HL-60 (cell line): Measurements from ENCODE around the gene FERMT2.

Experiments
- DNase-seq, 2 experiments: peaks; one replicate each; pipeline ENCODE4 v3.0.0-alpha.2; 2010 to 2020; ENCODE audit warnings: low read depth in 1 of 2, low spot score in 1 of 2
- H3K27ac ChIP-seq: fragments of 250-450 bp; sonication (Bioruptor Pico); replicated peaks from 2 replicates; pipeline ENCODE4 v1.5.1; 2020; ENCODE audit warnings: mild to moderate bottlenecking, moderate library complexity
- H3K27me3 ChIP-seq: fragments of 250-450 bp; sonication (Bioruptor Pico); 2 replicates; pipeline ENCODE4 v1.5.1; 2021; ENCODE audit warnings: mild to moderate bottlenecking, moderate library complexity; ENCODE audit not compliant: insufficient read depth, poor library complexity, severe bottlenecking
- H3K4me3 ChIP-seq: replicated peaks from 2 replicates; pipeline ENCODE4 v1.5.1; 2011; ENCODE audit warnings: mild to moderate bottlenecking, control low read depth, low read length; ENCODE audit not compliant: insufficient read depth
- CTCF ChIP-seq: IDR thresholded peaks from one replicate; pipeline ENCODE4 v1.5.1; 2011; ENCODE audit warnings: low read length, control low read depth, inconsistent platforms; ENCODE audit not compliant: insufficient read depth
- GABPA ChIP-seq: IDR thresholded peaks from 2 replicates; pipeline ENCODE4 v1.6.1; 2012; ENCODE audit warnings: low read depth
- POLR2AphosphoS5 ChIP-seq: IDR thresholded peaks from 2 replicates; pipeline ENCODE4 v1.6.1; 2012; ENCODE audit warnings: low read depth
- REST ChIP-seq: IDR thresholded peaks from 2 replicates; pipeline ENCODE4 v1.6.1; 2012; ENCODE audit warnings: low read depth; ENCODE audit not compliant: insufficient replicate concordance
- SPI1 ChIP-seq: IDR thresholded peaks from 2 replicates; pipeline ENCODE4 v1.6.1; 2012; ENCODE audit warnings: low read depth, mild to moderate bottlenecking, borderline replicate concordance

The FERMT2 gene

GRCh38 chr14:52808101-52808500 lies 142.7 kb downstream of the FERMT2 start:
- Histone ChIP-seq H3K4me3 (no peak overlapping the region), H3K27me3 (no peaks in the 10 kb centered on the region), H3K27ac (no peak overlapping the region)
- TF ChIP-seq CTCF, result no peak
- TF ChIP-seq GABPA, result no peak
- TF ChIP-seq POLR2AphosphoS5, result no peak
- no peak for TF ChIP-seq SPI1
- no peak for TF ChIP-seq REST
- DNase-seq, result no peak
